ENCODE measurements around the gene CEP164.
"Not testable (repeated sequence)": the region's sequence is repeated elsewhere in the genome, so short reads cannot be mapped to it uniquely, and the experiment has no call there.

DNA sequence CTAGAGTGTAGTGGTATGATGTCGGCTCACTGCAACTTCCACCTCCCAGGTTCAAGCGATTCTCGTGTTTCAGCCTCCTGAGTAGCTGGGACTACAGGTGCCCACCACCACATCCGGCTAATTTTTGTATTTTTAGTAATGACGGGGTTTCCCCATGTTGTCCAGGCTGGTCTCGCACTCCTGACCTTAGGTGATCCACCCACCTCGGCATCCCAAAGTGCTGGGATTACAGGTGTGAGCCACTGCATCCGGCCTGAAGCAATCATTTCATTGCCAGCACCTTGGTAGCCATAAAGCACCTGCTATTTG, 129.0 kb downstream of the CEP164 start:
- TF ChIP-seq EZH2phosphoT487 (IDR thresholded peaks at IDR 0.05; ENCODE audit: borderline replicate concordance, low read length); EZH2 (IDR thresholded peaks at IDR 0.05; ENCODE audit: low read length, unreplicated experiment); CTCF (conservative IDR thresholded peaks at IDR 0.05; ENCODE audit: low read depth, low read length): not testable (repeated sequence)

All from PC-3 (cell line).